Skin of body (tissue), 2 donors: ENCODE measurements around the gene C4BPA. TPM values are rescaled to one million over a fixed set of nuclear protein-coding genes. Genes with fewer than 3 reads are reported as not detected.
A peak's percentile ranks its signal among the peaks of the same experiment; 100 is the strongest.

Experiments used
- DNase-seq: peaks from one replicate; lab custom pipeline; 2025; lab: John Stamatoyannopoulos, UW
- total RNA-seq: library from RNA; depleted of rRNA; stranded (reverse); fragments of >200 nt; gene quantifications from one replicate; pipeline ENCODE4 v1.2.3, GENCODE V29; 2014

Gene C4BPA
- total RNA-seq, 1 donor from 2014 or later, result 0.39 TPM

DNA sequence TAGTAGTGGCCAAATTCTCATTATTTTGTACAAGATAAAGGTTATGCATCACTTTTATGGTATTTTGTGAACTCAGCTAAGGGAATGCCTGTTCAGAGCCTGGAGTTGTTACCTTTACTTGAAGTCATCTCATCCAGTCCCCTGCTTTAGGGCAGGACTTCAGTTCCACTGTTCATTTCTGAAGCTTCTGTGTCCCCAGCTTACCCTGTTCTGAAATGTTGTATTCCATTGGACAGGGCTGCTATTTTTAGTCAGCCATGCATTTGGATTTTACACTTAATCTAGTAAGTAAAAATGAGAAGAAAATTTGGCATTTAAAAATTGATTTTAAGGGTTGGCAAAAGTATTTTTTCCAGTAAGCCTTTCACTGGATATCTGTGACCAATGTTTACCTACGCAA lies 27.0 kb upstream of the C4BPA start:
- DNase-seq, result no peak

DNA sequence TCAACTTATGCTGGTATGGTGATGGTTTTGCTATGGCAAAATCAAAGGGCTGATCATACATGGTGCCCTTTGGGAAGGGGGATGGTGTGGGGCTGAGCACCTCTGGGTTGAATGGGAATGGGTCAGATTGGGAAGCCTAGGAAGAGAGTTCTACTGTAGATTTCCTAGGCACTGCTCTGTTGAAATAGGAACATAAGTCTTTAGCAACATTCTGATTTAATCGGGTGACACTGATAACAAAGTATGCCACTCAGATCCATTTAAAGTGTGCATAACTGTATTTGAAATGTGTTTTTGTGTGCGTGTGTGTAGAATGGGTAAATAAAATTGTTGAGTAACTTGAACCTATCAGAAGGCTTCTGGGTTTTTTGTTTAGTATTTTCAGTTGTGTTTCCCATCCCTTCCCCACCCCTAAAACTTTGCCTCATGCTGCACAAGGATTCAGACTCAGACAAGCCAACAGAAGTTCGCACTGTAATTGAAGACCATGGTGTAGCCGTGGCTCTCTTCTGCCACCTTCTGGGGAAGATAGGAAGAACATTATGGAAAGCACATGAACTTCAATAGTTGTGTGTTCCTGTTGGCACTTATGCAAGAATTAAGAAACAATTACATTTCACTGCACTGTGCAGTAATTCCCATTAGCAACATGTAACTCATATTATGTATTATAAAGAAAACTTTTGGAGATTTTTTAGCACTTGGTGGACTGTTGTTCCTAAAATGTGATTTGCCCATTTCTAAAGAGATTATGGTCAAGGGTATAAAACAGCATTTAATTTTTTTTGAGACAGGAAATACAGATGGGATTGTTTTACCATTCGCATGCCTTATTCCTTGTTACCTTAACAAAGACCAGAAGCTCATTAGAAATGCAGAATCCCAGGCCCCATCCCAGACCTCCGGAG lies 26.3 kb upstream of the C4BPA start:
- DNase-seq, result peak; percentile 76

DNA sequence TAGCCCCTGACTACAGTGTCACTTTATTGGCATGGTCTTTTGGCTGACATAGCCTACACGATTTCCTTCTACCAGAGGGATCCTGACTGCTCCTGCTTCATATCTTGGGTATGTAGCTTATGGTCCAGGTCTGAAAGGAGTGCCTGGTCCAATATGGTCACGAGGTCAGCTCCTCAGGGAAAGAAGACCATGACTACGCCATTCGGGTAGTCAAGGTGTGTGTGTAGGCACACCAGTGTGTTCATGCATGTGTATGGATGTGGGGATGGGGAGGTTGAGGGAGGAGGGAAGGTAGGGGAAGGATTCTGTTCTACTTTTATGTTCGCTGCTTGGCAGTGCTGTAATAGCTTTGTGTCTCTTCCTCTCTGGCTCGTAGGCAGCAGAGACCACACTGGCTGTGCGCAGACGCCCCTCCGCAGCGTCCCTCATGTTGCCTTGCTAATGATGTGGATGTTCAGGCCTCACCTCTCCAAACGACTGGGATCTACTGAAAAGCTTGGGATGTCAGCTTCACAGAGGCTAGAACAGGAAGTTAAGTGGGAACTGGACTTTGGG lies 25.4 kb upstream of the C4BPA start:
- no peak for DNase-seq

DNA sequence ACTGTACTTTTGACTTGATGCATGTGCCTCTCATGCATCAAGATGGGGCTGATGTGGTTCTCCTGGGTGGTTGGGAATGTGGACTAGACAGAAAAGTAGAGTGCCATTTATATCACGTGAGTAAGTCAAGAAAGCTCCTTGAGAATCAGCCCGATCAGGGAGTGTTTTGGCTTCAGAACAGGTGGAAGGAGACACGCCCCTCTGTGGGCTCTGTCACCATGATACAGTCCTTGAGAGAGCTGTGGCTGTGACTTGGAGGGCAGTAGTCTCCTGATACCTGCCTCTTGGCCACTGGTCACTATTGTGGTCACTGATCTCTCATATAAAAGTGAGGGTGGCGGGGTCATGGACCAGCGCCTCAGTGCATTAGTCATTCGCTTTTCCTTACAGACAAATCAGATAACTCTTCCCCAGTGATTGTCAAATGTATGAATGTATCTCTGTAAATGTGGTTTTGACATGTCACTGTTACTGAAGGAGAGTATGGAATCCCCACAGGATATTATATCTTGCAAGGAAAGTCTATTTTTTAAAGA lies 24.3 kb upstream of the C4BPA start:
- DNase-seq, result no peak

DNA sequence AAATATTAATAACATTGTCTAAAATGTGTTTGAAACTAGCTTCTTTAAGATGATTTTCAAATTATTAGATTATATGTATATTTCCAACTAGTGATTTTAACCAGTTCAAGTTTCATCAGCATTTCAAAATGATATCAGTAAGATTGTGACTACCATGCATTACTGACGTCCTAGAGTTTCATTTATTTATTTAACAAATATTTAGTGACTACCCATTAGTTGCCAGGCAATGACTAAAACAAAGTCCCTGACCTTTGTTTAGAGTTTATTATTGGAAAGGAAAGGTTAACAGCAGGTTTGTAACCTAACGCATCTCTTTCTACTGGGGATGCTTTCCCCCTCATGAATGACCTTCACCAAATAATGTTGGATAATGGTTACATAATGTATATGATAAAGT lies 22.9 kb upstream of the C4BPA start:
- no peak for DNase-seq

DNA sequence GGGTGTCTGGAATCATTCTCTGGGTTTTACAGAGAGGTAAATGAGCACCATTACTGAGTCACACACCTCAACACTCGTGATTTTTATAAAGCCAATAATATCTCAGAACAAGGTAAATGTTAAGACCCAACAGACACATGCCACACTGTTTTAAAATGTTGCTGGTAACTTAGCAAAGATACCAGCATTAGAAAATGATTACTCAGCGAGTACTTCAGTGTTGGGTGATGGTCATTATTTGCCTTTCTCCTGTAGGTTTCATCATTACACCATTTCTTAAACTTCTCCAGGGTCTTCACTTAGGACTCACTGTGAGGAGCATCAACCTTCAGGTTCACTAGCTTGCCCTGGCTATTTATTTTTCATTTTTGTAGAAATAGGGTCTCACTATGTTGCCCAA lies 22.2 kb upstream of the C4BPA start:
- no peak for DNase-seq

DNA sequence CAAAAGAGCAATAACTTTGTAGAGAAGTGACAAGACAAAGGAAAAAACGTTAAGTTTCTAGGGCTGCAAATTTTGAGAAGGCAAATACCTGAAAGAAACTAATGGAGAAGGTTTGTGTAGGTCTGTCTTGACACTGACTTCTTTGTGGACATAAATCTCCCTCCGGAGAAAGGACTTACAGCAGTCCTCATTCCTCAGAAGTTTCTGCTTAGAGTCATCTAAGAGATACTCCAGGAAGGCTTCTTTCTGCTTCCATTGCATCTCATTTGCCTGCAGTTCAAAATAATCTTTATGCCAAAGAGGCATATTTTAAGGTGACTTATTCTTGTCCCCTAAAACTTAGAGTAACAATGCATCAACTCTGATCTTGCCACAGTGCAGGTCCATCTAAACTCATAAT lies 19.8 kb upstream of the C4BPA start:
- DNase-seq, result no peak

DNA sequence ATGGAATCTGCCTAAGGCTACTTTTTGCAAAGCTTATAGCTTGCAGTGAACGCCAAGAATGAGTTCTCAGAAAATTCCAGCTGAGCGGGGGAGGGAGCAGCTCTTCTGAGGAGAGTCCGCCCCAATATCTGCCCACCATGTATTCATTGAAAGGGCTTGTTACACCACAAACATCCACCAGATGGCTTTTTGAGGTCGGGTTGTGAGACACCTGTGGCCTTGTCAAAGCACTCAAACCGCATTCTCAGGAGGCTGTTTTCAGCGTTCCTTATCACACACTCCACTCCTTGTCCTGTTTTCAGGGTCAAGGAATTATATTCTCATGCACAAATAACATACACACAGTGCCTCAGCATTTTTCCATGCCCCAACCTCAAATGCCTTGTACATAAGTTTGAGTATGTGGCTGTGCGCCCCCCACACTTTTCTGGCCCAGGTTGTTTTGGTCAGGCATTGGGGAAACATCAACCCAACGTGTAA lies 19.3 kb upstream of the C4BPA start:
- peak; percentile 62 for DNase-seq

DNA sequence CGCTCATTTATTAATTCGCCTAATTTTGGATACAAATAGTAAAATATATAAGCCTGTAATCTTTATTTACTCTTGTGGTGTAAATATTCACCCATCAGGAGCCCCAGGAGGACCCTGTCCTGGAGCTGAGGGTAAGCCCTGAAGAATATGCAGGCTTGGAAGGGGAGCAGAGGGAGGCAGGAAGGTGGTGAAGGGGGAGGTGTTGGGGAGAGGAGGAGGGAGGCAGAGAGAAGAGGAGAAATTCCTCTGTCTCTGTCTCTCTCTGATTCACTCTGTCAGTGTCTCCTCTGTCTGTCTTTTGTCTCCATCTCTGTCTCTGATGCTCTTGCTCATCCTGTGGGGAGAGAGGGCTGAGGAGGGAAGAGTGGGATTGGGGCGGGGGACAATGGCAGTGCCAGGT lies 18.1 kb upstream of the C4BPA start:
- no peak for DNase-seq

DNA sequence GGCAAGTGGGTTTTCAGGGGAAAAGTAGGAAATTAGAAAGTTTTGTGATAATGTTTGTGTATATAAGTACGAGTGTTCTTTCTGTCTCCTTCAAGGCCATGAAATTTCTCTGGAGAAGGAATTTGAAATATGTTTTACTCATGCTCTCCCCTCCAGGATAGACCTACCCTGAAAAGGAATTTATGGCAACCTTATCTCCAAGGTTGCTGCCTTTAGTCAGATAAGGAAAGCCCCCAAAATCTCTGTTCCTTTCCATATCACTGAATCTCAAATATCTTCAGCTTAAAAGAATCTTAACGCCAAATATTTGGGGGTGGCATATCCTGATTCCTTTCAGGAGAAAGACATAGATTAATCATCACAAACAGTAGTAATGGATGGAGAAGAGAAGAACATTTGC lies 15.9 kb upstream of the C4BPA start:
- no peak for DNase-seq

DNA sequence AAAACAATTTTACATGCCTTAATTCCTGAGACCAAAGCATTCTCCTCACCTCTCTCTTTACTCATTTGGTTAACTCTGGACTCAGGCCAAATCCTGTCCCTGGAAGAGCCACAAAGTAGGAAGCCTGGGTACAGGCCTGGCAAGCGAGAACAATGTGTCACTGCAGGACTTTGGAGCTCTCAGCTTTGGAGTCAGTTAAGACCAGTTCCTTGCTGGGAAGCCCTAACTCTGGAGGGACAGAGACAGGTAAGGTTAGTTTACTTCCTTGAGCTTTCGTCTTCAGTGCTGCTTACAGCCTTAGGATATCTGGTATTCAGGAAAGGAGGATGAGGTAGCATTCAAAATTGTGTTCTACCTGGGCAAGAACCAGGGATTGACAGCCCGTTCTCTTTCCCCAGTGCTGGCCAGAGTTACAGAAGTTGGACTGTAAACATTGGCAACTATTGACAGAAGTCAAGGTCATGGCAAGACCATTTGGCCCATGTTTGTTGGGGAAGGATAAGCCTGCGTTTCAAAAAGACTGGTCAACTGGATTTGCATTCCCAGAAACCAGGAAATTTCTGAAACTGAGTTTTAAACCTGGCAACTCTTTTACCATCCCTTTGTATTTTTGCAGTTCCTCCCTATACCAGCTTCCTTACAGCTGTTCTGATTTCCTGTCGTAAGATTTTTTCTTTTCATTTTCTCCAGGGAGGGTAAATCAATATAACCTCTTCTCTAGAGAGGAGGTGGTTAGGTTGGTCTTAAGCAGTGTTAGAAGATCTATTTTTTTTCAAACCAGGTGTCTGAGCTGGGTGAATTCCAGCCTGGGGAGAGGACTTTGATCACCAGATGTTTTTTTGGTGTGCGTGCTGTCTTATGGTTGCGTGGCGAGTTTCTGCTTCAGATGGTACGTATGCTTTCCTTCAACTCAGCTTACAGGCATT lies 15.1 kb upstream of the C4BPA start, which contains the start of gene C4BPB:
Gene C4BPB (plus strand): TSS at position 160 of the 926 bp plus-strand sequence. CDS start 672 bp downstream, at position 832.
- no peak for DNase-seq

DNA sequence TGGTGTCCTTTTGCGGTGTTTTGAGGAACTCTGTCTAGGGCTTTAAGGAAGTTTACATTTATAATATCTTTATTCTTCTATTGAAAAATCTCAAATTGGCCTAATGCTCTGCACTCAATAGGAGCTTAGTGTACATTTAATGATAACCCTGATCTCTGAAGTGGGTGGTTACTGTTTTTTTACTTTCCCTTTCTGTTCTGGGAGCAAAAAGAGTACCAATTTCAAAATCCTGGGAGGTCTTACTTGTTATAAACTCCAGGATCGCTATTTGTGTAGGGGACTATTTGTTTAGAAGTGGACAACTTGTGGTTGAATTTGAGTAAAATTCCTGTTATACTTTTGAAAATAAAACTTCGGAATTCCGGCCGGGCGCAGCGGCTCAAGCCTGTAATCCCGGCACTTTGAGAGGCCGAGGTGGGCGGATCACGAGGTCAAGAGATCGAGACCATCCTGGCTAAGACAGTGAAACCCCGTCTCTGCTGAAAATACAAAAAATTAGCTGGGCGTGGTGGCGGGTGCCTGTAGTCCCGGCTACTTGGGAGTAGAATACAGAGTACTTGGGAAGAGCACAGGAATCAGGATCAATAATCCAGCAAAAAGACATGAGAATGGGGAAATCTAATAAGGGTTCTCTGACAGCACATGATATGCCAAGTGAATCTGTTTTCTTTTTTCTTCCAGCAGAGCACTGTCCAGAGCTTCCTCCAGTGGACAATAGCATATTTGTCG lies 14.2 kb upstream of the C4BPA start:
- no peak for DNase-seq

DNA sequence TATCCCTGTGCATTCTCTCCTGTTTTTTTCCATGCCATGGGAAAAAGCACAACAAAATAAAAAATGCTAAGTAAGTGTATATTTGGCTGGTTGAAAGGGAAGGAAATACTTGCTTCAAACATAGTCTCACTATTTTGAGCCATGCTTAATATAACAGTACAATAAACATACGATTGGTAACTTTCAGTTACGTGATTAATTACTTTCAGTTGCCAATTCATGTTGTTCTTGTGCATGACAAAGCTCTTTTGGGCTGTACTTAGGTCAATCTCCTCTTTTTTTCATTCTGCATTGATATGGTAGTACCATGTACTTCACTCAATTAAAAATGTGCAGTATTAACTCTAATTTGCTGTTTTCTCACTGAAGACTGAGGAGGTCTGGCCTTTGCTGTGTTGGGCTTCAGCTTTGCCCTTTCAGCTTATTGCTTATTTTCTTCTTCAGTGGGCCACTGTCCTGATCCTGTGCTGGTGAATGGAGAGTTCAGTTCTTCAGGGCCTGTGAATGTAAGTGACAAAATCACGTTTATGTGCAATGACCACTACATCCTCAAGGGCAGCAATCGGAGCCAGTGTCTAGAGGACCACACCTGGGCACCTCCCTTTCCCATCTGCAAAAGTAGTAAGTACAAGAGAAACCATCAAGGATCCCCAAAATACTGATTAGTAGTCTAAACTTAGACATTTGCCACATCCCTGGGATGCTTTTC lies 12.7 kb upstream of the C4BPA start:
- DNase-seq, result no peak

DNA sequence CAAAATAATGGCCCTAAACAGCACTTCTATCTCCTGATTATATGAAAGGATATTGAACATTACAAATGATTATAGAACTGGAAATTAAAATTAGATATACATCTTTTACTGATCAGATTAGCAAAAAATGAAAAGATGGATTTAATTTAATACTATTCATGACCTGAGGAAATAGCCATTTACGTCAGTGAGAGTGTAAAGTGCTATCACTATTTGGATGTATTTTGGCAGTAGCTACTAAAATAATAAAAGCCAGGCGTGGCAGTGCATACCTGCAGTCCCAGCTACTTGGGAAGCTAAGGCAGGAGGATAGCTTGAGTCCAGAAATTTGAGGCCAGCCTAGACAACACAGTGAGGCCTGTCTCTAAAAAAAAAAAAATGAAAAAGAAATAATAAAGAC lies 10.1 kb upstream of the C4BPA start:
- no peak for DNase-seq

DNA sequence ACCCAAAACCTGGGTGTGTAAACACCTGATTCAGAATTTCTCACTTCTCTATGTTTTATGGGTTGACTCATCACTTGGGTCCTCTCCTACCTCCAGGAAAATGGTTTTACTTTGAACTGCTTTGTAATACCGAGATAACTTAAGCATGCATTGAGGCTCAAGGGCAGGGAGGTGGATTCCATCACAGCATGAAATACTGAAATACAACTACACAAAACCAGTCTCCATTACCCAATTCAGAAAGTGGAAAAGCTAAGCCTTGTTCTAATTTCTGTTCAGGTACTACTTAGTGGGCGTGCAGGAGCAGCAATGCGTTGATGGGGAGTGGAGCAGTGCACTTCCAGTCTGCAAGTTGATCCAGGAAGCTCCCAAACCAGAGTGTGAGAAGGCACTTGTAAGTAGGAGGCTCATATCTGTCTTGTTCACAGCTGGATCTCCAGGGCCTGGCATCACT lies 6.1 kb upstream of the C4BPA start:
- DNase-seq, result no peak

DNA sequence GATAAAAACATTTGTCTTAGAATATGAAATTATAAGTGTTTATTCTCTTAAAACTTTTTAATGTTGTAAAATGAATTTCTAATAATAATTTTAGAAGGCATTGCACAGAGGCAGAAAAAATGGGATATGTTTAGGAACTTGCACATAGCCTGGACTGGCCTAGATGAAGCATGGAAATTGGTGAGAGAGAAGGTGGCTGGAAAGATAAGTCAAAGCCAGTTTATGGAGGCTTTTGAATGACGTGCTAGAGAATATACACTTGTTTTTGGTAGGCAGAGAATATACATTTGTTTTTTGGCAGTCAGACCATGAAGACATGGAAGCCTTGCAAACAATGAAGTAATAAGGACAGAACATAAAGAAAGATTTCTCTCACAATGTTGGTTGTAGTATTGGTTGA lies 2.3 kb upstream of the C4BPA start:
- no peak for DNase-seq

DNA sequence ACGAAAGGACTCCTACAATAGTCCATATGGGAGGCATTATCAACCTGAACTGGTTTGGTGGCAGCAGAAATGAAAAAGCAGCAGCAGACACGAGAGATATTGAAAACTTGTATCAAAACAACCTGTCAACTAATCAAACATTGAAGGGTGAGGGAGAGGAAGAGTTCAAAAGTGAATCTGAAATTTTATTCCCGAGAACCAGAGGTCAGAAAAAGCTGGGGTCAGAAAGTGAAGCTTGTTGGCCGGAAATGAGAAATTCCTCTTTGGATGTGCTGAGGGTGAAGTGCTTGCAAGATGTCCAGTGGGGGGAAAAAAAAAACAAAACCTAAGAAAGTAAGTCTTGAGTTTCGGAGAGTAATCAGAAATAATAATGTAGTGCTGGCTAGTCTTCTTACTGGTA lies 1.9 kb upstream of the C4BPA start:
- DNase-seq, result no peak

DNA sequence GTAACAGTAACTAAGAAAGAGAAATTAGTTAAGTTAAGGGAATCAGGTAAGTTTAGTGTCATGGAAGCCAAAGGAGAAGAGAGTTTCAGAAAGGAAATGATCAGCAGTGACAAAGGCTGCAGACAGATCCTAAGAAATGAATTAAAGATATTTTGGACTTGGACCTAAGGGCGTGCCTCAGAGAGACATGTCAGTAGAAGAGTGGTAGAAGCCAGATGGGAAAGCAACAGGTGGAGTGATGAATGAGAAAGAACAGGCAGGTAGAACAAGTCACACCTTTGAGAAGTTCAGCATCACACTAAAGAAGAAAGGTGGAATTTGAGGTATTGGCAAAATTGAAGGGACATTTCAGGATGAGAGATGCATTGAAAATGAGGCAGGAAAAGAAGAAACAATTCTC lies 1.4 kb upstream of the C4BPA start:
- DNase-seq, result no peak

DNA sequence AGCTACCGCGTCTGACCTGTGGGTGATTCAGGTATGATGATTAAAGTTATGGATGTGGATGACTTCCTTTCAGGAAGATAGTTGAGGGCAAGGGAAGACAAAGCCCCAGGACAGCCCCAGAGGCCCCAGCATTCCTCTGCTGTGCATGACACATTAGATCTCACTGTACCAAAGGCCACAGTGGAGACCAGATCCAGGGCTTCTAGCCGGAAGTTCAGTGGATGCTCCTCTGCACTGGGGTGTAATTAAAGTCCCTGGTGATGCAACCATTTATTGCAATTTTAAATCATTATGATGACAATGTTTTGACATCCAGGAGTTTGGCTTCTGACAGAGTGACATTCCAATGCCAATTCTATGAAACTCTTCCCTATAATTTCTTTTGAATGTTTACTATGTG lies 5.0 kb downstream of the C4BPA start:
- DNase-seq, result no peak

DNA sequence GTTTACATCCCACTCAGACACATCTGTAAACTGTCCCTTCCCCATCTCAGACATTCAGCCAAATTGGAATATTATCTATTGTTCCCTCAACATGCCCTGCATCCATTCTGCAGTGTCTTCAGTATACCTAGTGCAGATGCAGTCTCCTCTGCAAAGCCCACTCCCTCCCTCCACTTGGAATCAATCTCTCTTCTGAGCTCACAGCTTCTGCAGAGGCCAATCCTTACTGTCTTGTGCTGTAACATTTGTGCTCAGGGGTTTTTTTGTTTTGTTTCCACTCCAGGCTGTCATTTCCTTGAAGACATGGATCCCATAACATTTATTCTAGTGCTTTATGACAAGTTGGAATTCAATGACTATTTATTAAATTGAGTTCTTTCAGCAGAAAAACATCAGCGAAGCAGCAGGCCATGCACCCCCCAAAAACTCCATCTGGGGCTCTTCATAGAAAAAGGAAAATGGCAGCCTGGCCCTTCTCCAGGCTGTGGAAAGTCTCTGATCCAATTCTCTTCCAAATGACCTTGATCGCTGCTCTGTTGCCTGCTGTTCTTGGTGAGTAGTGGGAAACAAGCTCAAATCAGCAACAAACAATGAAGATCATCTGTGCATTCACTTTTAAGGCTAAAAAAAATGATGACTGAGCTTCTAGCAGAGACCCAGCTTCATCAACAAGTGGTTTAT lies 8.7 kb downstream of the C4BPA start:
- no peak for DNase-seq
